GM21737 (cell line): ENCODE data around the gene BHLHA15.

Source experiments
- ATAC-seq: cut with Tn5 transposase; IDR thresholded peaks from one replicate; pipeline ENCODE4 v1.9.1; 2021; ENCODE audit warnings: mild to moderate bottlenecking, moderate library complexity; ENCODE audit not compliant: unreplicated experiment

BHLHA15 gene

GRCh38 chr7:98223351-98223897 is 12.2 kb downstream of the BHLHA15 start:
- ATAC-seq: no peak

GRCh38 chr7:98223898-98224700 is 12.9 kb downstream of the BHLHA15 start:
- no peak for ATAC-seq

GRCh38 chr7:98224701-98225181 is 13.5 kb downstream of the BHLHA15 start:
- no peak for ATAC-seq

GRCh38 chr7:98225913-98226614 is 14.8 kb downstream of the BHLHA15 start:
- no peak for ATAC-seq

- no peak for ATAC-seq
Measured at GRCh38 chr7:98227939-98228338, 16.7 kb downstream of the BHLHA15 start.

- no peak for ATAC-seq
Measured at GRCh38 chr7:98228801-98229200, 17.6 kb downstream of the BHLHA15 start.

GRCh38 chr7:98229441-98229840 is 18.2 kb downstream of the BHLHA15 start:
- no peak for ATAC-seq

- ATAC-seq: no peak
Measured at GRCh38 chr7:98229991-98230745, 18.9 kb downstream of the BHLHA15 start.

GRCh38 chr7:98230746-98231471 is 19.7 kb downstream of the BHLHA15 start:
- no peak for ATAC-seq

- ATAC-seq: no peak
Measured at GRCh38 chr7:98231493-98232262, 20.4 kb downstream of the BHLHA15 start.

- ATAC-seq: no peak
Measured at GRCh38 chr7:98232263-98232585, 21.0 kb downstream of the BHLHA15 start.

- ATAC-seq: no peak
Measured at GRCh38 chr7:98232799-98233198, 21.6 kb downstream of the BHLHA15 start.

GRCh38 chr7:98233219-98234070 is 22.2 kb downstream of the BHLHA15 start:
- no peak for ATAC-seq

- no peak for ATAC-seq
Measured at GRCh38 chr7:98234429-98235147, 23.3 kb downstream of the BHLHA15 start.

- no peak for ATAC-seq
Measured at GRCh38 chr7:98235901-98236300, 24.7 kb downstream of the BHLHA15 start.

- no peak for ATAC-seq
Measured at GRCh38 chr7:98236355-98237185, 25.3 kb downstream of the BHLHA15 start.

- no peak for ATAC-seq
Measured at GRCh38 chr7:98238076-98238475, 26.8 kb downstream of the BHLHA15 start.
